GM06990 (cell line): Measurements from ENCODE around the gene OR2J1.
"Not testable (repeated sequence)": the region's sequence is repeated elsewhere in the genome, so short reads cannot be mapped to it uniquely, and the experiment has no call there.

Source experiments
- DNase-seq: peaks from one replicate; pipeline ENCODE4 v3.0.0-alpha.2; 2011; ENCODE audit not compliant: insufficient read length; ENCODE audit errors: extremely low read depth
- H3K27me3 ChIP-seq: replicated peaks from 2 replicates; pipeline ENCODE4 v1.6.0; 2011; ENCODE audit warnings: low read length; ENCODE audit not compliant: control insufficient read depth, insufficient read depth
- H3K36me3 ChIP-seq: 2 replicates; pipeline ENCODE4 v1.5.1; 2011; ENCODE audit warnings: low read length; ENCODE audit not compliant: control insufficient read depth, insufficient read depth
- H3K4me3 ChIP-seq: replicated peaks from 2 replicates; pipeline ENCODE4 v1.5.1; 2011; ENCODE audit warnings: low read depth, mild to moderate bottlenecking, control low read depth, low read length
- TF ChIP-seq, protein P1 (sequence below): IDR thresholded peaks from 2 replicates; pipeline ENCODE4 v1.5.1; 2011; ENCODE audit warnings: low read length, control low read depth, mild to moderate bottlenecking, inconsistent platforms; ENCODE audit not compliant: insufficient read depth, poor library complexity, severe bottlenecking

OR2J1 gene

DNA sequence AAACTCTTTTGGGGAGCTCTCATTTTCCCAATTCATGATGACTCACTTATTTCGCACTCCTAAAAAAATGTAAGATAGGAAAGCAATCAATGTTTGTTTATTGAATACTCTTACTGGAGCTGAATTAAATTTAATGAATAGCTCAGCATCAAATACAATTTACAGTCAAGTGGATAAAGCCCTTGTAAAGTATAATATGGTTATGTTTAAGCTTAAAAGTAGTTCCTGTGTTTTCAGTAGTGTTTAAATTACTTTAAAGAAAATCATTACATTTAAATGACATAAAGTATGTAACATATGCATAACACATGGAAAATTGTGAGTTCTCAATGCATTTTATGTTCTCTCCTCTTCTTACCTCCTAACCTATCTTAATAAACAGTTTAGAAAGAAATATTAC lies 12.1 kb upstream of the OR2J1 start, which contains the start of gene OR2B3:
OR2B3 (minus strand) TSS at position 101 of the 400 bp plus-strand sequence; CDS start at position 36, 65 bp downstream.
- H3K4me3 ChIP-seq = no peak within 1 kb of the TSS
- DNase-seq = no peak
- H3K36me3 ChIP-seq = no peaks in the 10 kb centered on the region
- no peaks in the 10 kb centered on the region for H3K27me3 ChIP-seq
- TF ChIP-seq, protein P1, sequence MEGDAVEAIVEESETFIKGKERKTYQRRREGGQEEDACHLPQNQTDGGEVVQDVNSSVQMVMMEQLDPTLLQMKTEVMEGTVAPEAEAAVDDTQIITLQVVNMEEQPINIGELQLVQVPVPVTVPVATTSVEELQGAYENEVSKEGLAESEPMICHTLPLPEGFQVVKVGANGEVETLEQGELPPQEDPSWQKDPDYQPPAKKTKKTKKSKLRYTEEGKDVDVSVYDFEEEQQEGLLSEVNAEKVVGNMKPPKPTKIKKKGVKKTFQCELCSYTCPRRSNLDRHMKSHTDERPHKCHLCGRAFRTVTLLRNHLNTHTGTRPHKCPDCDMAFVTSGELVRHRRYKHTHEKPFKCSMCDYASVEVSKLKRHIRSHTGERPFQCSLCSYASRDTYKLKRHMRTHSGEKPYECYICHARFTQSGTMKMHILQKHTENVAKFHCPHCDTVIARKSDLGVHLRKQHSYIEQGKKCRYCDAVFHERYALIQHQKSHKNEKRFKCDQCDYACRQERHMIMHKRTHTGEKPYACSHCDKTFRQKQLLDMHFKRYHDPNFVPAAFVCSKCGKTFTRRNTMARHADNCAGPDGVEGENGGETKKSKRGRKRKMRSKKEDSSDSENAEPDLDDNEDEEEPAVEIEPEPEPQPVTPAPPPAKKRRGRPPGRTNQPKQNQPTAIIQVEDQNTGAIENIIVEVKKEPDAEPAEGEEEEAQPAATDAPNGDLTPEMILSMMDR = no peak

DNA sequence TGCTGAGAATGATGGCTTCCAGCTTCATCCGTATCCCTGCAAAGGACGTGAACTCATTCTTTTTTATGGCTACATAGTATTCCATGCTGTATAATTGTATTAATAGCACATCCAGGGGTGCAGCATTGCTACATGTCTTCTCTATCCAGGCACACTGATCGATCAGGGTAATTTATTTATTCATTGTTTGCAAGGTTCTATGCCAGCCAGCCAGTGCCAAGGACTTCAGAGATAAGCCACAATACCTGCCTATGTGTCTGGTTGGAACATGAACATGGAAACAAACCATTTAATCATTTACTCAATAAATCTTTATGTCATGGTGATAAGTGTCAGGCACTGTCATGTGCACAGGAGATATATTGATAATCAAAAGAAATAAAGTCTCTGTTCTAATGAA lies 6.3 kb upstream of the OR2J1 start:
- no peaks in the 10 kb centered on the region for H3K27me3 ChIP-seq
- DNase-seq = no peak
- no peak overlapping the region for H3K4me3 ChIP-seq
- no peaks in the 10 kb centered on the region for H3K36me3 ChIP-seq
- TF ChIP-seq, protein P1 = no peak

DNA sequence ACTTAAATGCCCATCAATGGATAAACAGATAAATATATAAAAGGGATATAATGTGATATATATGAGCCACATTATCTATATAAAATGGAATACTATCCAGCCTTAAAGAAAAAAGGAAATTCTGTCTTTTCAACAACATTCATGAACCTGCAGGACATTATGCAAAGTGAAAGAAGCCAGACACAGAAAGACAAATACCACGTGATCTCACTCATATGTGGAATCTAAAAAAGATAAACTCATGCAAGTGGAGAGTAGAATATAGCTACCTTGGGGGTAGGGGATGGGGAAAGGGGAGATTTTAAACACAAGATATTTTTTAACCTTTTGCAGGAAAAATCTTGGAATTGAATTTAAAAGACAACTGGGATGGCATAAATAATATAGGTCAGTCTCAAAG lies 1.5 kb upstream of the OR2J1 start:
- no peak overlapping the region for H3K4me3 ChIP-seq
- DNase-seq = no peak
- TF ChIP-seq, protein P1 = no peak
- H3K36me3 ChIP-seq = no peaks in the 10 kb centered on the region
- H3K27me3 ChIP-seq = no peaks in the 10 kb centered on the region

DNA sequence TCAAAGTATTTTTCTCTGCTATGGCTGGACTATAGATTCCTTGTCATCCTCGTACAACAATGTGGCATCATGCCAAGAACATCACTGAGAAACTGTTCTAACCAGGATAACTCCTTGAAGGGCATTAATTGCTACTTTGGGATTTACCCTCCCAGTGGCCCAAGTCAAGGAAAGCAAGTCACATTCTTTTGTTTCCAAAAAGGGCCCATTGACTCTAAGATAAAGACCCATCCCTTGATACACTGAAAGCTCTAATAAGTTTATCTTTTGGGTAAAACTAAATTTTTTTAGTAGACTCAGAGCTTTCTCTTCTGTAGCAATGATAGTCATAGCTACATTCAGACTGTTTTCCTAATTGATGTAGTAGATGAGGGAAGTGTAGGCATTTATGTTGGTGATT lies 8.5 kb downstream of the OR2J1 start, which contains the start of gene OR2J3:
OR2J3 (plus strand) TSS at position 301 of the 400 bp plus-strand sequence. CDS start 3,833 bp downstream, outside the sequence.
- TF ChIP-seq, protein P1 = no peak
- Histone ChIP-seq H3K27me3 (no peaks in the 10 kb centered on the region), H3K36me3 (no peaks in the 10 kb centered on the region), H3K4me3 (no peak within 1 kb of the TSS)
- no peak for DNase-seq

DNA sequence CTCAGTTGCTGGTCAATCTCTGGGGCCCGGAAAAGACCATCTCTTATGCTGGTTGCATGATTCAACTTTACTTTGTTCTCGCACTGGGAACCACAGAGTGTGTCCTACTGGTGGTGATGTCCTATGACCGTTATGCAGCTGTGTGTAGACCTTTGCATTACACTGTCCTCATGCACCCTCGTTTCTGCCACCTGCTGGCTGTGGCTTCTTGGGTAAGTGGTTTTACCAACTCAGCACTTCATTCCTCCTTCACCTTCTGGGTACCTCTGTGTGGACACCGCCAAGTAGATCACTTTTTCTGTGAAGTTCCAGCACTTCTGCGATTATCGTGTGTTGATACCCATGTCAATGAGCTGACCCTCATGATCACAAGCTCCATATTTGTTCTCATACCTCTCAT lies 12.8 kb downstream of the OR2J1 start:
- DNase-seq = no peak
- H3K4me3 ChIP-seq = no peak overlapping the region
- H3K36me3 ChIP-seq = no peaks in the 10 kb centered on the region
- no peaks in the 10 kb centered on the region for H3K27me3 ChIP-seq
- TF ChIP-seq, protein P1 = no peak

DNA sequence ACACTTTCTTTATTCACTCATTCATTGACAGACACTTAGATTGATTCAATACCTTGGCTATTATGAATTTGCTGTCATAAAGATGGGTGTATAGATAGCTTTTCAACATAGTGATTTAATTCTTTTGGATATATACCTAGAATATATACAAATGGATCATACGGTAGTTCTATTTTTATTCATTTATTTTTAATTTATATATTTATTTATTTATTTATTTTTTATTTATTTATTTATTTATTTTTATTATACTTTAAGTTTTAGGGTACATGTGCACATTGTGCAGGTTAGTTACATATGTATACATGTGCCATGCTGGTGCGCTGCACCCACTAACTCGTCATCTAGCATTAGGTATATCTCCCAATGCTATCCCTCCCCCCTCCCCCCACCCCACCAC lies 15.7 kb downstream of the OR2J1 start:
- not testable (repeated sequence) for DNase-seq, H3K36me3 ChIP-seq

More for the DNA sequence above, 15.7 kb downstream of the OR2J1 start:
- not testable (repeated sequence) for H3K4me3 ChIP-seq, H3K27me3 ChIP-seq
